ENCODE measurements around the gene WDTC1.

Gene WDTC1

DNA sequence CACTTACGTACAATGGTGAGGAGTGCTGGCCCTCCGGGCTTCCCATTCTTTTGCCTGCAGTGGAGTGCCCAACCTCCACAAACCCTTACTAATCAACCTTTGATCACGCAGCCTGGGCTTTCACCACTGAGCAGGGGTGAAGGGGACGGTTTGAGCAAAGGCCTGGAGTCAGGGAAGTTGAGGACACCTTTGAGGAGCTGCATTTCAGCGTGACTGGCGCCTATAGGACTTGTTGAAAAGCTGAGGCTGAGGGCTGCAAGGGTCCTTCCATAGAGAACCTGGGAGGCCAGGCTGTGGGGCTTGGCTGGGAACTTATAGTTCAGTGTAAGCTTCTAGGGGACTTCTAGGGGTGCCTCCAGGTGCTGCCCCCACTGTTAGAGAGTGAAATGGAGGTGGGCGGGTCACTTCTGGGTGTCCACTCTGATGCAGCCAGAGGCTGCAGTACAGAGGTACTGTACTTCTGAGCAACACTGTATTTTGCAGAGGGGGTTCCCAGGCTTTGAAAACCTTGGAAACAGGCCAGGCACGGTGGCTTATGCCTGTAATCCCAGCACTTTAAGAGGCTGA, 117.2 kb downstream of the WDTC1 start:
- Histone ChIP-seq H3K27me3 (ENCODE audit: insufficient read depth, poor library complexity, severe bottlenecking) (no peaks in the 10 kb centered on the region), H3K4me3 (replicated peaks; ENCODE audit: insufficient read depth, low read length) (no peak overlapping the region), H3K27ac (replicated peaks) (no peak overlapping the region)
- TF ChIP-seq GABPA (IDR thresholded peaks at IDR 0.05; ENCODE audit: low read depth) = no peak
- TF ChIP-seq, protein P1, sequence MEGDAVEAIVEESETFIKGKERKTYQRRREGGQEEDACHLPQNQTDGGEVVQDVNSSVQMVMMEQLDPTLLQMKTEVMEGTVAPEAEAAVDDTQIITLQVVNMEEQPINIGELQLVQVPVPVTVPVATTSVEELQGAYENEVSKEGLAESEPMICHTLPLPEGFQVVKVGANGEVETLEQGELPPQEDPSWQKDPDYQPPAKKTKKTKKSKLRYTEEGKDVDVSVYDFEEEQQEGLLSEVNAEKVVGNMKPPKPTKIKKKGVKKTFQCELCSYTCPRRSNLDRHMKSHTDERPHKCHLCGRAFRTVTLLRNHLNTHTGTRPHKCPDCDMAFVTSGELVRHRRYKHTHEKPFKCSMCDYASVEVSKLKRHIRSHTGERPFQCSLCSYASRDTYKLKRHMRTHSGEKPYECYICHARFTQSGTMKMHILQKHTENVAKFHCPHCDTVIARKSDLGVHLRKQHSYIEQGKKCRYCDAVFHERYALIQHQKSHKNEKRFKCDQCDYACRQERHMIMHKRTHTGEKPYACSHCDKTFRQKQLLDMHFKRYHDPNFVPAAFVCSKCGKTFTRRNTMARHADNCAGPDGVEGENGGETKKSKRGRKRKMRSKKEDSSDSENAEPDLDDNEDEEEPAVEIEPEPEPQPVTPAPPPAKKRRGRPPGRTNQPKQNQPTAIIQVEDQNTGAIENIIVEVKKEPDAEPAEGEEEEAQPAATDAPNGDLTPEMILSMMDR (IDR thresholded peaks at IDR 0.05; ENCODE audit: insufficient read depth, low read length) = no peak
- TF ChIP-seq SPI1 (IDR thresholded peaks at IDR 0.05; ENCODE audit: borderline replicate concordance, low read depth) = no peak
- TF ChIP-seq REST (IDR thresholded peaks at IDR 0.05; ENCODE audit: insufficient replicate concordance, low read depth) = no peak
- no peak for TF ChIP-seq POLR2AphosphoS5 (IDR thresholded peaks at IDR 0.05; ENCODE audit: low read depth)
- DNase-seq (ENCODE audit: low read depth in 1 of 2, low spot score in 1 of 2) = no peak

- Histone ChIP-seq H3K27me3 (ENCODE audit: insufficient read depth, poor library complexity, severe bottlenecking) (no peaks in the 10 kb centered on the region), H3K27ac (replicated peaks) (no peak overlapping the region), H3K4me3 (replicated peaks; ENCODE audit: insufficient read depth, low read length) (no peak overlapping the region)
- TF ChIP-seq, protein P1 (IDR thresholded peaks at IDR 0.05; ENCODE audit: insufficient read depth, low read length) = no peak
- TF ChIP-seq GABPA (IDR thresholded peaks at IDR 0.05; ENCODE audit: low read depth) (no peak), REST (IDR thresholded peaks at IDR 0.05; ENCODE audit: insufficient replicate concordance, low read depth) (no peak), POLR2AphosphoS5 (IDR thresholded peaks at IDR 0.05; ENCODE audit: low read depth) (0 out of 2 replicates have a peak, but pooled peaks have one; percentile 25), SPI1 (IDR thresholded peaks at IDR 0.05; ENCODE audit: borderline replicate concordance, low read depth) (no peak)
- DNase-seq (ENCODE audit: low read depth in 1 of 2, low spot score in 1 of 2) = no peak
Observed at GRCh38 chr1:27353166-27353565, 118.7 kb downstream of the WDTC1 start.

DNA sequence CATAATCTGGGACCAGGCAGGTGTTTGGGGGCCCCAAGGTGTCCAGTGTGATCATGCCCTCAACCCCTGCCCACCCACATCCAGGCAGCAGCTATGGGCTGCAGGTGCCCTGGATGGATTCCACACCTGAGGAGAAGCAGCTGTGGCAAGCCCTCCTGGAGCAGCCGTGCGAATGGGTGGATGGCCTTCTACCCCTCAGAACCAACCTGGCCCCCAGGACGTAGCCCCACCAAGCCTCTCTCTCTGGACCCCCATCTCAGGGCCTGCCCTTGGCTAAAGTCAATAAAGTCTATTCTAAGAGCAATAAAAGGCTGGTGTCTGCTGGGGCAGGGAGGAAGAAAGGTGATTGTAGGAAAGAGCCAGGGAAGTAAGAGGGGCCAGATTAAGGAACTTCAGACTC, 119.2 kb downstream of the WDTC1 start:
- Histone ChIP-seq H3K27ac (replicated peaks) (no peak overlapping the region), H3K27me3 (ENCODE audit: insufficient read depth, poor library complexity, severe bottlenecking) (no peaks in the 10 kb centered on the region), H3K4me3 (replicated peaks; ENCODE audit: insufficient read depth, low read length) (no peak overlapping the region)
- TF ChIP-seq GABPA (IDR thresholded peaks at IDR 0.05; ENCODE audit: low read depth) = no peak
- TF ChIP-seq, protein P1 (IDR thresholded peaks at IDR 0.05; ENCODE audit: insufficient read depth, low read length) = no peak
- TF ChIP-seq REST (IDR thresholded peaks at IDR 0.05; ENCODE audit: insufficient replicate concordance, low read depth) = no peak
- DNase-seq (ENCODE audit: low read depth in 1 of 2, low spot score in 1 of 2) = no peak

Data from HL-60 (cell line).